IMR-90 (cell line): ENCODE measurements around the gene SIDT1. TPM values are rescaled to one million over a fixed set of nuclear protein-coding genes. Genes with fewer than 3 reads are reported as not detected.

Source experiments
- ATAC-seq: fragments of 200-7000 bp; cut with Tn5 transposase; 2 replicates; pipeline ENCODE4 v1.9.1; 2020; ENCODE audit warnings: low read depth, mild to moderate bottlenecking, moderate library complexity
- BruUV-seq: library from RNA; stranded (reverse); fragments of 400-500 nt; replicated peaks from 2 replicates; lab custom pipeline; 2021; lab: Mats Ljungman, UMichigan
- CTCF ChIA-PET: fragments of 300-600 bp; formaldehyde crosslinking; extraction: SDS; loops from one replicate; lab custom pipeline; 2021; ENCODE audit warnings: antibody characterized with exemption; lab: Yijun Ruan, JAX
- POLR2A ChIA-PET: fragments of 300-600 bp; sonication (Branson Sonifier 250); formaldehyde crosslinking; loops from one replicate; lab custom pipeline; 2022; ENCODE audit warnings: antibody characterized with exemption; ENCODE audit not compliant: unreplicated experiment; lab: Charles Lee
- DNase-seq: peaks from one replicate; pipeline ENCODE4 v3.0.0; 2013
- H2AFZ ChIP-seq: replicated peaks from 2 replicates; pipeline ENCODE3; 2013; ENCODE audit warnings: low read length, mild to moderate bottlenecking; ENCODE audit not compliant: poor library complexity
- H2AK5ac ChIP-seq: 2 replicates; pipeline ENCODE4 v1.6.1; 2013; ENCODE audit warnings: low read depth, low read length, inconsistent platforms
- H2AK9ac ChIP-seq: replicated peaks from 2 replicates; pipeline ENCODE3; 2013; ENCODE audit warnings: mild to moderate bottlenecking, low read depth, low read length, moderate library complexity; ENCODE audit not compliant: poor library complexity
- H2BK120ac ChIP-seq: 2 replicates; pipeline ENCODE4 v1.6.1; 2013; ENCODE audit warnings: low read depth, low read length, inconsistent platforms
- H2BK15ac ChIP-seq: 3 replicates; pipeline ENCODE4 v1.6.1; 2013; ENCODE audit warnings: low read depth, low read length, inconsistent platforms
- H2BK20ac ChIP-seq: 2 replicates; pipeline ENCODE4 v1.6.1; 2013; ENCODE audit warnings: low read depth, mild to moderate bottlenecking, inconsistent platforms, low read length, moderate library complexity
- H2BK5ac ChIP-seq: 2 replicates; pipeline ENCODE4 v1.6.1; 2013; ENCODE audit warnings: mild to moderate bottlenecking, low read depth, low read length, inconsistent platforms; ENCODE audit not compliant: poor library complexity, severe bottlenecking
- H3K14ac ChIP-seq: replicated peaks from 2 replicates; pipeline ENCODE4 v1.6.1; 2013; ENCODE audit warnings: low read depth, low read length, inconsistent platforms
- H3K18ac ChIP-seq: 2 replicates; pipeline ENCODE4 v1.6.1; 2013; ENCODE audit warnings: low read depth, low read length, control low read depth
- H3K23ac ChIP-seq: 2 replicates; pipeline ENCODE4 v1.6.1; 2013; ENCODE audit warnings: low read depth, low read length, inconsistent platforms
- H3K27ac ChIP-seq: 2 replicates; pipeline ENCODE4 v1.5.1; 2013; ENCODE audit warnings: mild to moderate bottlenecking, control low read depth, low read length; ENCODE audit not compliant: insufficient read depth
- H3K27me3 ChIP-seq: 2 replicates; pipeline ENCODE4 v1.6.1; 2013; ENCODE audit warnings: low read length; ENCODE audit not compliant: control insufficient read depth, insufficient read depth
- H3K36me3 ChIP-seq: 2 replicates; pipeline ENCODE4 v1.6.1; 2013; ENCODE audit warnings: low read length, mixed read lengths; ENCODE audit not compliant: control insufficient read depth, insufficient read depth
- H3K4ac ChIP-seq: 2 replicates; pipeline ENCODE4 v1.6.1; 2013; ENCODE audit warnings: low read depth, low read length, inconsistent platforms
- H3K4me1 ChIP-seq: 2 replicates; pipeline ENCODE4 v1.6.1; 2013; ENCODE audit warnings: low read length, mixed read lengths; ENCODE audit not compliant: control insufficient read depth, insufficient read depth
- H3K4me2 ChIP-seq: 2 replicates; pipeline ENCODE4 v1.6.1; 2013; ENCODE audit warnings: low read depth, mild to moderate bottlenecking, control low read depth, low read length, moderate library complexity
- H3K4me3 ChIP-seq: 2 replicates; pipeline ENCODE4 v1.5.1; 2013; ENCODE audit warnings: low read depth, mild to moderate bottlenecking, control low read depth, low read length, moderate library complexity; ENCODE audit not compliant: insufficient read depth
- H3K56ac ChIP-seq: 2 replicates; pipeline ENCODE4 v1.6.1; 2013; ENCODE audit warnings: low read length, inconsistent platforms; ENCODE audit not compliant: insufficient read depth; ENCODE audit errors: extremely low read depth
- H3K79me1 ChIP-seq, 2 experiments: 2 replicates each; pipeline ENCODE4 v1.6.1; 2013; ENCODE audit warnings: low read length in 2 of 2, inconsistent platforms in 1 of 2, low read depth in 1 of 2
- H3K9ac ChIP-seq: 2 replicates; pipeline ENCODE4 v1.6.1; 2013; ENCODE audit warnings: low read depth, low read length, control low read depth
- H3K9me1 ChIP-seq: 2 replicates; pipeline ENCODE4 v1.6.1; 2013; ENCODE audit warnings: low read length, inconsistent platforms; ENCODE audit not compliant: insufficient read depth
- H3K9me3 ChIP-seq: 2 replicates; pipeline ENCODE4 v1.6.1; 2013; ENCODE audit warnings: low read length; ENCODE audit not compliant: control insufficient read depth, insufficient read depth
- H4K20me1 ChIP-seq: 2 replicates; pipeline ENCODE4 v1.6.1; 2013; ENCODE audit warnings: low read length, inconsistent platforms; ENCODE audit not compliant: insufficient read depth
- H4K5ac ChIP-seq: 2 replicates; pipeline ENCODE4 v1.6.1; 2013; ENCODE audit warnings: mild to moderate bottlenecking, low read depth, low read length, control low read depth
- H4K8ac ChIP-seq, 2 experiments: 2 replicates each; pipeline ENCODE4 v1.6.1; 2013; ENCODE audit warnings: low read depth in 2 of 2, low read length in 2 of 2, control low read depth in 1 of 2, inconsistent platforms in 1 of 2
- H4K91ac ChIP-seq: 2 replicates; pipeline ENCODE4 v1.6.1; 2013; ENCODE audit warnings: low read depth, low read length, inconsistent platforms; ENCODE audit not compliant: insufficient read depth
- BHLHE40 ChIP-seq: fragments of 150-350 bp; IDR thresholded peaks from 2 replicates; pipeline ENCODE4 v1.6.1; 2016; ENCODE audit warnings: mild to moderate bottlenecking, low read depth, low read length
- CHD1 ChIP-seq: IDR thresholded peaks from 2 replicates; pipeline ENCODE4 v1.6.1; 2012; ENCODE audit warnings: low read depth, low read length, improper control_type of control experiment
- CTCF ChIP-seq: conservative IDR thresholded peaks from 2 replicates; pipeline ENCODE4 v1.5.1; 2012; ENCODE audit warnings: mild to moderate bottlenecking, low read depth, low read length, improper control_type of control experiment
- ELK1 ChIP-seq: fragments of 150-350 bp; IDR thresholded peaks from 2 replicates; pipeline ENCODE4 v1.6.1; 2016; ENCODE audit warnings: low read depth, mild to moderate bottlenecking, low read length, moderate library complexity, borderline replicate concordance
- FOS ChIP-seq: fragments of 150-350 bp; IDR thresholded peaks from 2 replicates; pipeline ENCODE4 v1.6.1; 2016; ENCODE audit warnings: low read depth, low read length
- MAFK ChIP-seq: IDR thresholded peaks from 2 replicates; pipeline ENCODE4 v1.6.1; 2012; ENCODE audit warnings: low read depth, low read length, improper control_type of control experiment
- MAZ ChIP-seq: IDR thresholded peaks from 2 replicates; pipeline ENCODE4 v1.6.1; 2012; ENCODE audit warnings: low read depth, mild to moderate bottlenecking, low read length, improper control_type of control experiment, moderate library complexity, borderline replicate concordance
- MXI1 ChIP-seq: IDR thresholded peaks from 2 replicates; pipeline ENCODE4 v1.6.1; 2012; ENCODE audit warnings: low read depth, mild to moderate bottlenecking, low read length, moderate library complexity, borderline replicate concordance
- NFE2L2 ChIP-seq: fragments of 150-350 bp; IDR thresholded peaks from 2 replicates; pipeline ENCODE4 v1.6.1; 2016; ENCODE audit warnings: low read depth, mild to moderate bottlenecking, low read length
- POLR2A ChIP-seq: IDR thresholded peaks from 2 replicates; pipeline ENCODE4 v1.6.1; 2012; ENCODE audit warnings: mild to moderate bottlenecking, low read depth, low read length
- RCOR1 ChIP-seq: IDR thresholded peaks from 2 replicates; pipeline ENCODE4 v1.6.1; 2012; ENCODE audit warnings: mild to moderate bottlenecking, low read length, improper control_type of control experiment; ENCODE audit not compliant: insufficient replicate concordance
- RFX5 ChIP-seq: IDR thresholded peaks from 2 replicates; pipeline ENCODE4 v1.8.0; 2012; ENCODE audit warnings: low read depth, mild to moderate bottlenecking, low read length, moderate library complexity
- SMC3 ChIP-seq: fragments of 150-350 bp; IDR thresholded peaks from 2 replicates; pipeline ENCODE4 v1.6.1; 2016; ENCODE audit warnings: low read depth, mild to moderate bottlenecking, antibody characterized with exemption, low read length, moderate library complexity
- USF2 ChIP-seq: fragments of 150-350 bp; IDR thresholded peaks from 2 replicates; pipeline ENCODE4 v1.6.1; 2017; ENCODE audit warnings: mild to moderate bottlenecking, antibody characterized with exemption, low read length, low read depth
- WGBS, 2 experiments: methylation state at CpG; one replicate each; pipeline versions ENCODE4 v1.1.5 to v1.1.7; 2013; ENCODE audit warnings: missing lambda C conversion rate in 2 of 2; ENCODE audit not compliant: insufficient read length in 1 of 2; ENCODE audit errors: extremely low coverage in 2 of 2; 5-methylcytosine and 5-hydroxymethylcytosine counted together
- dilution Hi-C: fragments of 300-500 bp; cut with HindIII; formaldehyde crosslinking; loops from one replicate; pipeline ENCODE4 v1.14.3; 2018; ENCODE audit warnings: low sequenced_read_pairs; ENCODE audit not compliant: unreplicated experiment
- in situ Hi-C: fragments of 300-500 bp; cut with MboI; formaldehyde crosslinking; loops from 3 replicates; pipeline ENCODE4 v1.14.3; 2019; ENCODE audit warnings: low sequenced_read_pairs, inconsistent platforms, mixed read lengths
- intact Hi-C: fragments of 100-400 bp; cut with micrococcal nuclease; formaldehyde crosslinking; loops from 2 replicates; pipeline ENCODE4 v1.10.0; 2022
- polyA plus RNA-seq, 3 experiments: library from polyadenylated mRNA; depleted of rRNA; stranded (reverse); fragments of >200 nt; gene quantifications; 2 replicates each; pipeline ENCODE4 v1.2.3, GENCODE V29; 2012; ENCODE audit warnings: low replicate concordance in 1 of 3
- total RNA-seq: library from RNA; depleted of rRNA; stranded (reverse); fragments of >200 nt; gene quantifications from 2 replicates; pipeline ENCODE4 v1.2.3, GENCODE V29; 2012

SIDT1 gene
- total and polyA plus RNA-seq, 2 of the 4 experiments (the other 2 are of a cell fraction) = not detected

- dilution Hi-C loops = no loop called here
- Histone ChIP-seq H3K36me3 (no peaks in the 10 kb centered on the region), H2BK120ac (no peak overlapping the region), H3K9me1 (no peaks in the 10 kb centered on the region), H3K4me2 (no peak overlapping the region), H2AFZ (no peak overlapping the region), H3K79me1 (no peaks in the 10 kb centered on the region), H3K27me3 (peaks cover 4% of the 10 kb centered on the region), H4K8ac (no peak overlapping the region), H3K9me3 (no peaks in the 10 kb centered on the region), H4K91ac (no peak overlapping the region), H4K5ac (no peak overlapping the region), H4K20me1 (no peaks in the 10 kb centered on the region), H3K4me1 (peaks cover 2% of the 10 kb centered on the region; the same call in 1 of the 2 replicates), H2BK5ac (no peak overlapping the region), H3K14ac (no peak overlapping the region), H2AK5ac (no peak overlapping the region), H3K56ac (no peak overlapping the region), H3K27ac (no peak overlapping the region), H3K9ac (no peak overlapping the region), H3K18ac (no peak overlapping the region), H3K4me3 (no peak overlapping the region), H2AK9ac (no peak overlapping the region), H3K4ac (no peak overlapping the region), H2BK20ac (no peak overlapping the region), H2BK15ac (no peak overlapping the region), H3K23ac (no peak overlapping the region)
- BruUV-seq = no TSS peak
- in situ Hi-C loops = loop anchor here (10.0 kb wide), 1 partner anchor 575 kb away; no protein-coding TSS in a partner anchor
- 82% methylated on average over 5 of the region's 16 CpGs; no CpG with 5 or more reads in 1 of the 2 experiments for WGBS, 2 experiments
- CTCF ChIA-PET = interaction anchor here (1.1 kb wide), 1 partner anchor 19 kb away, joined by 3 read pairs; no protein-coding TSS in a partner anchor
- POLR2A ChIA-PET = no interaction called here
- ATAC-seq (no peak), DNase-seq (no peak)
- intact Hi-C loops = loop anchor here (10.0 kb wide), 2 partner anchors 895 to 985 kb away; partner anchors contain the start of gene CCDC80
- TF ChIP-seq MAZ = no peak
- TF ChIP-seq CTCF = no peak
- no peak for TF ChIP-seq ELK1
- TF ChIP-seq BHLHE40 = no peak
- no peak for TF ChIP-seq CHD1
- TF ChIP-seq RFX5 = no peak
- no peak for TF ChIP-seq FOS
- TF ChIP-seq RCOR1 = no peak
- TF ChIP-seq NFE2L2 = no peak
- no peak for TF ChIP-seq SMC3
- TF ChIP-seq MAFK = no peak
- no peak for TF ChIP-seq POLR2A
- no peak for TF ChIP-seq MXI1
- no peak for TF ChIP-seq USF2
Measured at GRCh38 chr3:113629584-113630421, 97.4 kb downstream of the SIDT1 start.
